ENCODE measurements around the gene FBXL4.

Gene FBXL4

GRCh38 chr6:98946879-98947410 lies 801 bp downstream of the FBXL4 start:
- peak; percentile 11 for DNase-seq (ENCODE audit: low read depth)
- TF ChIP-seq, protein P1, sequence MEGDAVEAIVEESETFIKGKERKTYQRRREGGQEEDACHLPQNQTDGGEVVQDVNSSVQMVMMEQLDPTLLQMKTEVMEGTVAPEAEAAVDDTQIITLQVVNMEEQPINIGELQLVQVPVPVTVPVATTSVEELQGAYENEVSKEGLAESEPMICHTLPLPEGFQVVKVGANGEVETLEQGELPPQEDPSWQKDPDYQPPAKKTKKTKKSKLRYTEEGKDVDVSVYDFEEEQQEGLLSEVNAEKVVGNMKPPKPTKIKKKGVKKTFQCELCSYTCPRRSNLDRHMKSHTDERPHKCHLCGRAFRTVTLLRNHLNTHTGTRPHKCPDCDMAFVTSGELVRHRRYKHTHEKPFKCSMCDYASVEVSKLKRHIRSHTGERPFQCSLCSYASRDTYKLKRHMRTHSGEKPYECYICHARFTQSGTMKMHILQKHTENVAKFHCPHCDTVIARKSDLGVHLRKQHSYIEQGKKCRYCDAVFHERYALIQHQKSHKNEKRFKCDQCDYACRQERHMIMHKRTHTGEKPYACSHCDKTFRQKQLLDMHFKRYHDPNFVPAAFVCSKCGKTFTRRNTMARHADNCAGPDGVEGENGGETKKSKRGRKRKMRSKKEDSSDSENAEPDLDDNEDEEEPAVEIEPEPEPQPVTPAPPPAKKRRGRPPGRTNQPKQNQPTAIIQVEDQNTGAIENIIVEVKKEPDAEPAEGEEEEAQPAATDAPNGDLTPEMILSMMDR (IDR thresholded peaks at IDR 0.05; ENCODE audit: low read length, missing control alignments): no peak
- H3K4me3 ChIP-seq (replicated peaks; ENCODE audit: low read depth, low read length): peak overlapping the region; percentile 66

- no peak for DNase-seq (ENCODE audit: low read depth)
- TF ChIP-seq, protein P1 (IDR thresholded peaks at IDR 0.05; ENCODE audit: low read length, missing control alignments): no peak
- peak overlapping the region; percentile 66 for H3K4me3 ChIP-seq (replicated peaks; ENCODE audit: low read depth, low read length)
These were observed 1.4 kb downstream of the FBXL4 start for GRCh38 chr6:98946266-98946878.

DNA sequence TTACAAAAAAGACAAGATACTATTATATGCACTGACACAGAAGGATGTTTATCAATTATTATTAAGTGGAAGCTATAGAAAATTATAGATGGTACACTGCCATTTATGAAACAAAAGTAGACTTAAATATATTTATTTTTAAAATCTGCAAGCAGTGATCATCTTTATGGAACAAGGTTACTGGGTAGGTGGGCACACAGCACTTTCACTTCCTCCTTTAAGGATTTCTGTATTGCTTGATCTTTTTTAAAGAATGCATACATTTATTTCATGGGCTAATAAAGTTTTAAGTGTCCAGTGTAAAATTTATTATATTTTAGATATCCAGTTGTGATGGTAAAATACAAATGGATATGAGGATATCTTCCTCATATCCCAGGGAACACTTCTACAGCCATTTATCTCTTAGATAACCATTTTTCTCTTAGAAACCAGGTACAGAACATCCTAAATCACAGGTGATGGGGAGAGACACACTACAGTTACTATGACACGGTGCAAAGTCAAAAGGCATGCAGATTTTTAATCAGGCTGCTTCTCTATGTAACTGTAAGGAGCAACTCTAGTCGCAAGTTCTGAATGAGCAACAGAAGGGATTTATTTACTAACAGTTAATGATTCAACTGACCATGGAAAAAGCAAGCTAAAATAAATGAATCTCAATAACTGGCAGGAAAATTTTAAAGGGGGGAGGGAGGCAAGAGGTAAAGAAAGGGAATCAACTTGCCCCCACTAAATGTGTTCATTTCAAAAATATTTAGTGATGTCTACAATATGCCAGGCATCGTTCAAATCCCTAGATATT lies 2.2 kb downstream of the FBXL4 start:
- no peak for DNase-seq (ENCODE audit: low read depth)
- TF ChIP-seq, protein P1 (IDR thresholded peaks at IDR 0.05; ENCODE audit: low read length, missing control alignments): no peak
- H3K4me3 ChIP-seq (replicated peaks; ENCODE audit: low read depth, low read length): no peak overlapping the region

GRCh38 chr6:98944598-98945081 lies 3.1 kb downstream of the FBXL4 start:
- no peak overlapping the region for H3K4me3 ChIP-seq (replicated peaks; ENCODE audit: low read depth, low read length)
- TF ChIP-seq, protein P1 (IDR thresholded peaks at IDR 0.05; ENCODE audit: low read length, missing control alignments): no peak
- peak; percentile 47 for DNase-seq (ENCODE audit: low read depth)

- no peak for DNase-seq (ENCODE audit: low read depth)
- no peak overlapping the region for H3K4me3 ChIP-seq (replicated peaks; ENCODE audit: low read depth, low read length)
- TF ChIP-seq, protein P1 (IDR thresholded peaks at IDR 0.05; ENCODE audit: low read length, missing control alignments): no peak
These were observed 3.6 kb downstream of the FBXL4 start for GRCh38 chr6:98944168-98944567.

- H3K4me3 ChIP-seq (replicated peaks; ENCODE audit: low read depth, low read length): no peak overlapping the region
- no peak for DNase-seq (ENCODE audit: low read depth)
- TF ChIP-seq, protein P1 (IDR thresholded peaks at IDR 0.05; ENCODE audit: low read length, missing control alignments): no peak
These were observed 5.4 kb downstream of the FBXL4 start for GRCh38 chr6:98942263-98942803.
